Stimulated activated naive CD8-positive, alpha-beta T cell treated with anti-CD3 and anti-CD28 coated beads, Interleukin-15, Interleukin-2, amounts not matched to agents 100 ng/mL and 50 ng/mL, for 24 hours (primary cell): ENCODE data around the gene RBM14.
"Not testable (repeated sequence)": the region's sequence is repeated elsewhere in the genome, so short reads cannot be mapped to it uniquely, and the experiment has no call there.

Experiments
- H3K27ac Mint-ChIP-seq: one replicate; pipeline ENCODE4 v1.8.0; 2021; ENCODE audit warnings: mild to moderate bottlenecking, mixed read lengths
- H3K27me3 Mint-ChIP-seq: one replicate; pipeline ENCODE4 v1.8.0; 2021; ENCODE audit warnings: mixed read lengths
- H3K36me3 Mint-ChIP-seq: one replicate; pipeline ENCODE4 v1.8.0; 2021; ENCODE audit warnings: low read depth, mixed read lengths
- H3K4me1 Mint-ChIP-seq: one replicate; pipeline ENCODE4 v1.8.0; 2021; ENCODE audit warnings: low read depth, mixed read lengths
- H3K4me3 Mint-ChIP-seq: one replicate; pipeline ENCODE4 v1.8.0; 2021; ENCODE audit warnings: mild to moderate bottlenecking, mixed read lengths
- H3K9me3 Mint-ChIP-seq: one replicate; pipeline ENCODE4 v1.8.0; 2021; ENCODE audit warnings: mixed read lengths

The RBM14 gene, protein sequence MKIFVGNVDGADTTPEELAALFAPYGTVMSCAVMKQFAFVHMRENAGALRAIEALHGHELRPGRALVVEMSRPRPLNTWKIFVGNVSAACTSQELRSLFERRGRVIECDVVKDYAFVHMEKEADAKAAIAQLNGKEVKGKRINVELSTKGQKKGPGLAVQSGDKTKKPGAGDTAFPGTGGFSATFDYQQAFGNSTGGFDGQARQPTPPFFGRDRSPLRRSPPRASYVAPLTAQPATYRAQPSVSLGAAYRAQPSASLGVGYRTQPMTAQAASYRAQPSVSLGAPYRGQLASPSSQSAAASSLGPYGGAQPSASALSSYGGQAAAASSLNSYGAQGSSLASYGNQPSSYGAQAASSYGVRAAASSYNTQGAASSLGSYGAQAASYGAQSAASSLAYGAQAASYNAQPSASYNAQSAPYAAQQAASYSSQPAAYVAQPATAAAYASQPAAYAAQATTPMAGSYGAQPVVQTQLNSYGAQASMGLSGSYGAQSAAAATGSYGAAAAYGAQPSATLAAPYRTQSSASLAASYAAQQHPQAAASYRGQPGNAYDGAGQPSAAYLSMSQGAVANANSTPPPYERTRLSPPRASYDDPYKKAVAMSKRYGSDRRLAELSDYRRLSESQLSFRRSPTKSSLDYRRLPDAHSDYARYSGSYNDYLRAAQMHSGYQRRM

GRCh38 chr11:66616379-66617154 lies at the start of gene RBM14:
RBM14 (plus strand) TSS chr11:66616630; CDS start chr11:66616721, 91 bp downstream.
- no peaks in the 10 kb centered on the region for H3K9me3 Mint-ChIP-seq
- peak within 1 kb of the TSS; percentile 98 for H3K27ac Mint-ChIP-seq
- no peaks in the 10 kb centered on the region for H3K27me3 Mint-ChIP-seq
- H3K36me3 Mint-ChIP-seq = peaks cover 48% of the 10 kb centered on the region
- H3K4me1 Mint-ChIP-seq = peaks cover 47% of the 10 kb centered on the region
- H3K4me3 Mint-ChIP-seq = peak within 1 kb of the TSS; percentile 96

GRCh38 chr11:66567787-66568123 lies 48.7 kb upstream of the RBM14 start:
- Mint-ChIP-seq H3K9me3 (no peaks in the 10 kb centered on the region), H3K27ac (no peak overlapping the region), H3K4me3 (peak overlapping the region; percentile 52), H3K27me3 (peaks cover 3% of the 10 kb centered on the region), H3K4me1 (peaks cover 3% of the 10 kb centered on the region), H3K36me3 (no peaks in the 10 kb centered on the region)

- H3K36me3 Mint-ChIP-seq = no peaks in the 10 kb centered on the region
Observed at GRCh38 chr11:66568124-66568916, 48.1 kb upstream of the RBM14 start, which contains the start of gene CTSF. CTSF (minus strand) TSS chr11:66568606; CDS start chr11:66568486, 120 bp downstream.

GRCh38 chr11:66569076-66569475 lies 47.4 kb upstream of the RBM14 start:
- Mint-ChIP-seq H3K4me1 (peaks cover 3% of the 10 kb centered on the region), H3K27me3 (peaks cover 3% of the 10 kb centered on the region), H3K4me3 (no peak overlapping the region), H3K36me3 (no peaks in the 10 kb centered on the region), H3K27ac (no peak overlapping the region), H3K9me3 (no peaks in the 10 kb centered on the region)

More at GRCh38 chr11:66568124-66568916, 48.1 kb upstream of the RBM14 start, which contains the start of gene CTSF:
- Mint-ChIP-seq H3K4me1 (peaks cover 3% of the 10 kb centered on the region), H3K4me3 (peak within 1 kb of the TSS; percentile 78), H3K9me3 (no peaks in the 10 kb centered on the region), H3K27me3 (peaks cover 3% of the 10 kb centered on the region), H3K27ac (no peak within 1 kb of the TSS)

DNA sequence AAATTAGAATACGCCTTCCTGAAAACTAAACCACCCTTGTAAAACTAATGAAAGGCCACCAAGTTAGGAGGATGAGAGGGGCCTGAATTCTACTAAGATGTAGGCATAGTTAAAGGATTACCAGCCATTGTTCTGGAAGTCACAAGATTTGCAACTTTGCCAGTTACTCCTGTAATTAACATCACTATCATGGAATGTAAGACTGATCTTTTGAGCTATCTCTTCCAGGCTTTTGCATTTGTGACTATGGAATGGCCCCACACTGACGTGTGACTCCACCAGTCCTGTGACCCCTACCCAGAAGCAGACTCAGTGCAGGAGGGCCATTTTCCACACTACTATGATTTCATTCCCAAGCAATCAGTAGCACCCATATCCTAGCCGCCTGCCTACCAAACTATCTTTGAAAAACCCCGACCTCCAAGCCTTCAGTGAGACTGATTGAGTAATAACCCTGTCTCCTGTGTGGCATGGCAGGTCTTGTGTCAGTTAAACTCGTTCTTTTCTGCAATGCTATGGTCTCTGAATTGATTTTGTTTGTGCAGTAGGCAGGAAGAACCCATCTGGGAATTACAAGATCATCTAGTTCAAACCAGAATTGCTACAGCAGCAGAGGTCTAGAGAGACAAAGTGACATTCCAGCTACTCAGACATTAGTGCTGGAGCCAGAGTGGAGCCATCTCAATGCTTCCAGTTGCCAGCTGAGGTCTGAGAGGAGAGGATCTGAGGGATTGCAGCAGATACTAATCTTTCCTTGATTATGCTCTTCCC lies 46.2 kb upstream of the RBM14 start:
- H3K27ac Mint-ChIP-seq = no peak overlapping the region
- H3K9me3 Mint-ChIP-seq = no peaks in the 10 kb centered on the region
- H3K27me3 Mint-ChIP-seq = peaks cover 3% of the 10 kb centered on the region
- peaks cover 3% of the 10 kb centered on the region for H3K4me1 Mint-ChIP-seq
- no peaks in the 10 kb centered on the region for H3K36me3 Mint-ChIP-seq
- no peak overlapping the region for H3K4me3 Mint-ChIP-seq

DNA sequence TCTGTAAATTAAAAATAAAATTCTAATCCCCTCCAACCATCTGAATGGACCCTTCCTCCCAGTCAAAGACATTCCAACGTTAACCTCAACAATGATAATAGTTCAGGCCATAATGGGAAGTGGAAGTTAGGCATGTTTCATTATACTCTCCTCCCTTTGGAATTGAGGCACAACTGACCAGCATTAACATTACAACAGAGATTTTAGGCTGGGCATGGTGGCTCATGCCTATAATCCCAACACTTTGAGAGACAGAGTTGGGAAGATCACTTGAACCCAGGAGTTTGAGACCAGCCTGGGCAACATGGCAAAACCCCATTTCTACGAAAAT lies 45.6 kb upstream of the RBM14 start:
- Mint-ChIP-seq H3K27ac (no peak overlapping the region), H3K9me3 (no peaks in the 10 kb centered on the region), H3K27me3 (peaks cover 3% of the 10 kb centered on the region), H3K4me3 (no peak overlapping the region), H3K36me3 (no peaks in the 10 kb centered on the region), H3K4me1 (peaks cover 3% of the 10 kb centered on the region)

GRCh38 chr11:66579017-66579606 lies 37.3 kb upstream of the RBM14 start:
- Mint-ChIP-seq H3K9me3 (peaks cover 3% of the 10 kb centered on the region), H3K27me3 (peaks cover 3% of the 10 kb centered on the region), H3K4me3 (no peak overlapping the region), H3K36me3 (no peaks in the 10 kb centered on the region), H3K27ac (no peak overlapping the region), H3K4me1 (peaks cover 23% of the 10 kb centered on the region)

- peaks cover 3% of the 10 kb centered on the region for H3K9me3 Mint-ChIP-seq
- H3K27ac Mint-ChIP-seq = peak overlapping the region; percentile 16
- H3K27me3 Mint-ChIP-seq = peaks cover 3% of the 10 kb centered on the region
- H3K4me3 Mint-ChIP-seq = no peak overlapping the region
- H3K4me1 Mint-ChIP-seq = peaks cover 23% of the 10 kb centered on the region
- H3K36me3 Mint-ChIP-seq = no peaks in the 10 kb centered on the region
Observed at GRCh38 chr11:66580803-66581202, 35.6 kb upstream of the RBM14 start.

DNA sequence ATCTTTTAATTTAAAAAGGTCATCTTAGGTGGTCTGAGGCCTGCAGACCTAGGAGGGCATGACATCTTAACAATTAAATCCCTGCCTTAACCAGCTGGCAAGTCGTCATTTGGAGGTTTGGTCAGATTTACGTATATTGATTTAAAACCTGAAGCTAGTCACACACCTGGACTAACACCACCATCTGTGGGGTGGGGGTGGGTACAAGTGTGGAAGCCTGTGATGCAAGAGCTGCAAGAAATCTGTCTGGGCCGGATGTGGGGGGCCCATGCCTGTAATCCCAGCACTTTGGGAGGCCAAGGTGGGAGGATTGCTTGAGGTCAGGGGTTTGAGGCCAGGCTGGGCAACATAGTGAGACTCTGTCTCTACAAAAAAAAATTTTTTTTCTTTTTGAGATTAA lies 35.2 kb upstream of the RBM14 start:
- peaks cover 3% of the 10 kb centered on the region for H3K9me3 Mint-ChIP-seq
- H3K27ac Mint-ChIP-seq = no peak overlapping the region
- H3K4me1 Mint-ChIP-seq = peaks cover 23% of the 10 kb centered on the region
- H3K4me3 Mint-ChIP-seq = no peak overlapping the region
- H3K36me3 Mint-ChIP-seq = no peaks in the 10 kb centered on the region
- H3K27me3 Mint-ChIP-seq = peaks cover 3% of the 10 kb centered on the region

DNA sequence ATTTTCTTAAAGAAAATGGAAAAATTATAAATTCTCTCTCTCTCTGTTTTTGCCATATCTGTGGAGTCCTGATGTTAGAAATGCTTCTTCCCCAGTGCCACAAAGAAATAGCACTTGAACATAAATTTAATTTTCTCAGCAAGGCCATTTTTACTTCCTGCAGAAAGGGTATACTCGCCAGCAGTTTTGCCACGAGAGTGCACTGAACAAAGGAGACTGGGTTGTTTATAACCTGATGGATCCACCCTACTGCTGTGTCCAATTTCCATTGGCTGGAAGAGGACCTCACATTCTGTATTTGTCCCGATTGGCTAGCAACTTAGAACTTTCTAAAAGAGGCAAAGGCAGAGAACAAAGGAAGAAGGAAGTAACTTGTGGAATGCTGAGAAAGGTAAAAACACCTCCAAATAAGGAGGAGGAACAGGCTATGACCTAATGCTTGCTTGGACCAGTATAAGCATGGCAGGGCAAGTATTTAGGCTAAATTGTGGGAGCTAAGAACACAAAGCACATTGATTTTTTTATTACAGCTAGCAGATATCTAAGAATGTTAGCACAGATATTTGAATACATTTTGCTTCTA lies 33.8 kb upstream of the RBM14 start:
- H3K9me3 Mint-ChIP-seq, H3K27me3 Mint-ChIP-seq, H3K4me3 Mint-ChIP-seq, H3K27ac Mint-ChIP-seq, H3K36me3 Mint-ChIP-seq: not testable (repeated sequence)
- peaks cover 23% of the 10 kb centered on the region for H3K4me1 Mint-ChIP-seq

- H3K36me3 Mint-ChIP-seq, H3K4me1 Mint-ChIP-seq, H3K27me3 Mint-ChIP-seq, H3K4me3 Mint-ChIP-seq, H3K27ac Mint-ChIP-seq, H3K9me3 Mint-ChIP-seq: not testable (repeated sequence)
Observed at GRCh38 chr11:66585447-66585846, 31.0 kb upstream of the RBM14 start.

DNA sequence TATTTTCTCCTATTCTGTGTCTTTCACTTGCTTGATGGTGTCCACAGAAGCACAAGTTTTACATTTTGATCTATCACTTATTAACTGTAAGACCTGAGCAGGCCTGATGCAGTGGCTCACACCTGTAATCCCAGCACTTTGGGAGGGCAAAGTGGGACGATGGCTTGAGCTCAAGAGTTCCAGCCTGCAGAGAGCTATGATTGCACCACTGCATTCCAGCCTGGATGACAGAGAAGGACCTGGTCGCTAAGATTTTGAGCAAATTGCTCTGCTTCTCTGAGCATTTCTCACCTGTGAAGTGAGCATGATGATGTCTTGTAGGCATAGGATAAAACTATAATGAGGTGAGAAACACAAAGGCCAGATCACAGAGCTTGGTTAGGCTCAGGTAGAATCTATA lies 30.3 kb upstream of the RBM14 start:
- H3K27me3 Mint-ChIP-seq = no peaks in the 10 kb centered on the region
- no peaks in the 10 kb centered on the region for H3K36me3 Mint-ChIP-seq
- peaks cover 2% of the 10 kb centered on the region for H3K4me1 Mint-ChIP-seq
- H3K27ac Mint-ChIP-seq = no peak overlapping the region
- H3K4me3 Mint-ChIP-seq = no peak overlapping the region
- peaks cover 3% of the 10 kb centered on the region for H3K9me3 Mint-ChIP-seq

- H3K36me3 Mint-ChIP-seq, H3K4me3 Mint-ChIP-seq, H3K9me3 Mint-ChIP-seq, H3K27me3 Mint-ChIP-seq, H3K27ac Mint-ChIP-seq: not testable (repeated sequence)
- H3K4me1 Mint-ChIP-seq = peaks cover 18% of the 10 kb centered on the region
Observed at GRCh38 chr11:66589315-66589714, 27.1 kb upstream of the RBM14 start.
